GM12874 (cell line): ENCODE measurements around the gene RBM10.

Experiments
- TF ChIP-seq, protein P1 (sequence below): IDR thresholded peaks from 2 replicates; pipeline ENCODE4 v1.5.1; 2011; ENCODE audit warnings: low read depth, mild to moderate bottlenecking, control low read depth, low read length, moderate library complexity; ENCODE audit not compliant: insufficient read depth

RBM10 gene

DNA sequence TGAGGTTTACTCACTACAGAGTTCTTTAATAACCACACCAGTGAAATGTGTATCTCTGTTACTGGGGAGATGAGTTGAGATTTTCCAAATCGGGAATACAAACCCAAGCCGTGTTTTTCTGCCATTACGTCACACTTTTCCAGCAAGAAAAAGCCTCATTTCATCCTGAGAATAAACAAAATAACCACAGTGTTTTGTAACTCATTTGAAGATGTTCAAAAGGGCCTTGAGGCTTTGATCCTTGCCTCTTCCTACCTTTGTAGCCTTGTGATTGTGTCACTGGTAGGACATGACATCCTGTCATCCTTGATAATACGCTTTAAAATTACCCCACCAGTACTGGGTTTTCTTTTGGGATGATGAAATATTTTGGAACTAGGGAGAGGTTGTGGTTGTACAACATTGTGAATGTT, 90.7 kb downstream of the RBM10 start:
- TF ChIP-seq, protein P1, sequence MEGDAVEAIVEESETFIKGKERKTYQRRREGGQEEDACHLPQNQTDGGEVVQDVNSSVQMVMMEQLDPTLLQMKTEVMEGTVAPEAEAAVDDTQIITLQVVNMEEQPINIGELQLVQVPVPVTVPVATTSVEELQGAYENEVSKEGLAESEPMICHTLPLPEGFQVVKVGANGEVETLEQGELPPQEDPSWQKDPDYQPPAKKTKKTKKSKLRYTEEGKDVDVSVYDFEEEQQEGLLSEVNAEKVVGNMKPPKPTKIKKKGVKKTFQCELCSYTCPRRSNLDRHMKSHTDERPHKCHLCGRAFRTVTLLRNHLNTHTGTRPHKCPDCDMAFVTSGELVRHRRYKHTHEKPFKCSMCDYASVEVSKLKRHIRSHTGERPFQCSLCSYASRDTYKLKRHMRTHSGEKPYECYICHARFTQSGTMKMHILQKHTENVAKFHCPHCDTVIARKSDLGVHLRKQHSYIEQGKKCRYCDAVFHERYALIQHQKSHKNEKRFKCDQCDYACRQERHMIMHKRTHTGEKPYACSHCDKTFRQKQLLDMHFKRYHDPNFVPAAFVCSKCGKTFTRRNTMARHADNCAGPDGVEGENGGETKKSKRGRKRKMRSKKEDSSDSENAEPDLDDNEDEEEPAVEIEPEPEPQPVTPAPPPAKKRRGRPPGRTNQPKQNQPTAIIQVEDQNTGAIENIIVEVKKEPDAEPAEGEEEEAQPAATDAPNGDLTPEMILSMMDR, result no peak
